ENCODE results near the gene GNAZ.

DNA sequence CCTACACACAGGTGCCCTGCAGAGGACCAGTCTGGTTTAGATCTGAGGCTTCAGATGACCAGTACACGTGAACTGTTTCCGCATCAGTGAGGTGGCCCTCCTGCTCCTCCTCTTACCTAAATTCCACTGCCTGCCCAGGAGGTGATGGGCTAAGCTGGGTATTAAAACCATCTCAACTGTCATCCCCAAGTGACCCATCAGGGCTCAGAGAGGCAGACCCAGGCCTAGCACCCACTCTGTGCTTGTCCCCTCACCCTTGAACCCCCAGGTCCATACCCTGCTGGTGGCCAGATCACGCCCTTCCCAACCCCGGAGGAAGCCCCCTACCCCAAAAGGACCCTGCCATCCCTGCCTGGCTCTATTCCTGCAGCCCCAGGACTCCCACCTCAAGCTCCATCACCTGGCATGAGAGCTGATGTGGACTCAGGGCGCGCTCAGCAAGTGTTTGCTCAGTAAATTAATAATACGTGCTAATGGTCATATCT is 50.1 kb downstream of the GNAZ start:
- TF ChIP-seq, protein P1, sequence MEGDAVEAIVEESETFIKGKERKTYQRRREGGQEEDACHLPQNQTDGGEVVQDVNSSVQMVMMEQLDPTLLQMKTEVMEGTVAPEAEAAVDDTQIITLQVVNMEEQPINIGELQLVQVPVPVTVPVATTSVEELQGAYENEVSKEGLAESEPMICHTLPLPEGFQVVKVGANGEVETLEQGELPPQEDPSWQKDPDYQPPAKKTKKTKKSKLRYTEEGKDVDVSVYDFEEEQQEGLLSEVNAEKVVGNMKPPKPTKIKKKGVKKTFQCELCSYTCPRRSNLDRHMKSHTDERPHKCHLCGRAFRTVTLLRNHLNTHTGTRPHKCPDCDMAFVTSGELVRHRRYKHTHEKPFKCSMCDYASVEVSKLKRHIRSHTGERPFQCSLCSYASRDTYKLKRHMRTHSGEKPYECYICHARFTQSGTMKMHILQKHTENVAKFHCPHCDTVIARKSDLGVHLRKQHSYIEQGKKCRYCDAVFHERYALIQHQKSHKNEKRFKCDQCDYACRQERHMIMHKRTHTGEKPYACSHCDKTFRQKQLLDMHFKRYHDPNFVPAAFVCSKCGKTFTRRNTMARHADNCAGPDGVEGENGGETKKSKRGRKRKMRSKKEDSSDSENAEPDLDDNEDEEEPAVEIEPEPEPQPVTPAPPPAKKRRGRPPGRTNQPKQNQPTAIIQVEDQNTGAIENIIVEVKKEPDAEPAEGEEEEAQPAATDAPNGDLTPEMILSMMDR (IDR thresholded peaks at IDR 0.05): no peak
- TF ChIP-seq POLR2A (IDR thresholded peaks at IDR 0.05): no peak
